Keratinocyte (primary cell): ENCODE results near the gene MOV10L1.

Experiments used
- CTCF ChIP-seq, 3 experiments: IDR thresholded peaks in 1 of 3; conservative IDR thresholded peaks in 1 of 3; optimal IDR thresholded peaks in 1 of 3; 2 replicates in 2 of 3; 3 replicates in 1 of 3; pipeline versions ENCODE3 to v1.5.1; 2011; ENCODE audit warnings: low read length in 3 of 3, mild to moderate bottlenecking in 3 of 3, moderate library complexity in 2 of 3, control low read depth in 1 of 3, inconsistent platforms in 1 of 3; ENCODE audit not compliant: insufficient read depth in 2 of 3; ENCODE audit errors: extremely low read depth in 1 of 3
- EZH2 ChIP-seq: IDR thresholded peaks from one replicate; pipeline ENCODE4 v1.6.1; 2012; ENCODE audit warnings: inconsistent platforms, mild to moderate bottlenecking, low read length, moderate library complexity

GRCh38 chr22:50178471-50178864 is 88.7 kb downstream of the MOV10L1 start:
- TF ChIP-seq CTCF (optimal IDR thresholded peaks at IDR 0.05 in 1 of 3, IDR thresholded peaks at IDR 0.05 in 1 of 3, conservative IDR thresholded peaks at IDR 0.05 in 1 of 3; ENCODE audit: extremely low read depth in 1 of 3, insufficient read depth in 2 of 3, low read length in 3 of 3) (no peak), EZH2 (no peak)
